Endodermal cell (in vitro differentiated cells): ENCODE data around the gene ZNF189. TPM values are rescaled to one million over a fixed set of nuclear protein-coding genes. Genes with fewer than 3 reads are reported as not detected.

ENCODE experiments used
- DNase-seq: peaks from one replicate; pipeline ENCODE4 v3.0.0-alpha.2; 2017
- H3K27ac ChIP-seq: 2 replicates; pipeline ENCODE4 v1.5.1; 2013; ENCODE audit warnings: mild to moderate bottlenecking, low read depth, low read length, moderate library complexity
- H3K27me3 ChIP-seq: 2 replicates; pipeline ENCODE4 v1.6.1; 2013; ENCODE audit warnings: mild to moderate bottlenecking, low read length, moderate library complexity; ENCODE audit not compliant: insufficient read depth, control insufficient read depth, poor library complexity, severe bottlenecking
- H3K36me3 ChIP-seq: 2 replicates; pipeline ENCODE4 v1.7.0; 2013; ENCODE audit warnings: mild to moderate bottlenecking, low read length, moderate library complexity; ENCODE audit not compliant: control insufficient read depth, insufficient read depth
- H3K4me1 ChIP-seq: one replicate; pipeline ENCODE4 v1.7.0; 2013; ENCODE audit warnings: low read length; ENCODE audit not compliant: control insufficient read depth, insufficient read depth
- H3K4me3 ChIP-seq: 2 replicates; pipeline ENCODE4 v1.5.1; 2013; ENCODE audit warnings: mild to moderate bottlenecking, low read length, moderate library complexity
- H3K9ac ChIP-seq: 2 replicates; pipeline ENCODE4 v1.6.1; 2013; ENCODE audit warnings: mild to moderate bottlenecking, low read length, moderate library complexity; ENCODE audit not compliant: poor library complexity, severe bottlenecking; ENCODE audit errors: extremely low read depth
- H3K9me3 ChIP-seq: 2 replicates; pipeline ENCODE4 v1.6.1; 2013; ENCODE audit warnings: mild to moderate bottlenecking, low read length, moderate library complexity; ENCODE audit not compliant: control insufficient read depth
- H3K27ac Mint-ChIP-seq: 2 replicates; pipeline ENCODE4 v1.8.0; 2020; ENCODE audit warnings: mixed read lengths
- H3K27me3 Mint-ChIP-seq: 2 replicates; pipeline ENCODE4 v1.8.0; 2021; ENCODE audit warnings: mild to moderate bottlenecking, mixed read lengths; ENCODE audit not compliant: insufficient read depth
- H3K36me3 Mint-ChIP-seq: 2 replicates; pipeline ENCODE4 v1.8.0; 2020; ENCODE audit warnings: low read depth, mixed read lengths
- H3K4me1 Mint-ChIP-seq: 2 replicates; pipeline ENCODE4 v1.8.0; 2020; ENCODE audit warnings: mixed read lengths
- H3K4me3 Mint-ChIP-seq: 2 replicates; pipeline ENCODE4 v1.8.0; 2020; ENCODE audit warnings: mild to moderate bottlenecking, moderate library complexity, mixed read lengths
- H3K9me3 Mint-ChIP-seq: 2 replicates; pipeline ENCODE4 v1.8.0; 2020; ENCODE audit warnings: mild to moderate bottlenecking, mixed read lengths
- WGBS, 2 experiments: methylation state at CpG; one replicate each; pipeline versions ENCODE4 v1.1.5 to v1.1.7; 2013; ENCODE audit warnings: missing lambda C conversion rate in 2 of 2, mixed read lengths in 1 of 2; ENCODE audit not compliant: insufficient coverage in 1 of 2, insufficient read length in 1 of 2; 5-methylcytosine and 5-hydroxymethylcytosine counted together
- total RNA-seq, 2 donors: library from RNA; stranded (reverse); fragmentation: NEBNext Ultra II Directional in 1 of 2; extraction: Animal tissue kit (Norgen Biotek cat#: 25700) in 1 of 2; gene quantifications; 2 replicates in 1 of 2; 3 replicates in 1 of 2; pipeline ENCODE4 v1.2.1, GENCODE V29; 2021
- TF ChIP-seq, protein P1 (sequence below): fragments of 200-600 bp; sonication (generic); conservative IDR thresholded peaks from 2 replicates; pipeline ENCODE4 v1.5.0; 2021; ENCODE audit warnings: antibody characterized with exemption, mild to moderate bottlenecking

The ZNF189 gene
- total RNA-seq, 2 donors from 2014 or later, result 16.0 to 20.5 TPM

DNA sequence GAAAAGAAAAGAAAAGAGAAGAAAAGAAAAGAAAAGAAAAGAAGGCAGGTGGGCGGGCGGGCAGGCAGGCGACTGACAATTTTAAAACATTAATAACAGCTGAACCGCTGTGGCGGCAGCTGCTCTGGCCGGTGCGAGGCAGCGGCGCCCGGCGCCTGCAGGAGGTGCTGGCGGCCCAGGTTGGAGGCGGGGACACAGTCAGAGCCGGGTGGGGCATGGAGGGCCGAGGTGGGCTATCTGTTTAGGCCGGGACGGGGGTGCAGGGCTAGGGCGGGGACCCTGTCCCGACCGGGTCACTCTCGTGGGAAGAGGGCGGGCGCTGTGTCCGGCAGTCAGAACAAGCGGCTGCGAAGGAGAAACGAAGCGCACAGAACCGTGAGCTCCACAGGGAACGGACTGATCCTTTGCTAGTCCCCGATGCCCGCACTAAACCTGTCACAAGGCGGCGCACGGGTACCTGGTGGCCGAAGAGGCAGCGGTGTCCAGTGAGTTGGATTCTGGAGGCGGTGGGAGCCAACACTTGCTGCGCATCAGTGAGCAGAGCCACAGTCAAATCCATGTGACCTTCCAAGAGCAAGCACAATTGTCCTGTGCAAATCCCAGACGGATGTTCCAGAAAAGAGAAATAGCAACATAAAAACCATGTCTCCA, 50.5 kb downstream of the ZNF189 start:
- Histone ChIP-seq H3K27me3 (no peaks in the 10 kb centered on the region), H3K36me3 (no peaks in the 10 kb centered on the region), H3K4me3 (peak overlapping the region; percentile 84), H3K27ac (no peak overlapping the region), H3K4me1 (no peaks in the 10 kb centered on the region), H3K9ac (no peak overlapping the region), H3K9me3 (peaks cover 9% of the 10 kb centered on the region)
- TF ChIP-seq, protein P1, sequence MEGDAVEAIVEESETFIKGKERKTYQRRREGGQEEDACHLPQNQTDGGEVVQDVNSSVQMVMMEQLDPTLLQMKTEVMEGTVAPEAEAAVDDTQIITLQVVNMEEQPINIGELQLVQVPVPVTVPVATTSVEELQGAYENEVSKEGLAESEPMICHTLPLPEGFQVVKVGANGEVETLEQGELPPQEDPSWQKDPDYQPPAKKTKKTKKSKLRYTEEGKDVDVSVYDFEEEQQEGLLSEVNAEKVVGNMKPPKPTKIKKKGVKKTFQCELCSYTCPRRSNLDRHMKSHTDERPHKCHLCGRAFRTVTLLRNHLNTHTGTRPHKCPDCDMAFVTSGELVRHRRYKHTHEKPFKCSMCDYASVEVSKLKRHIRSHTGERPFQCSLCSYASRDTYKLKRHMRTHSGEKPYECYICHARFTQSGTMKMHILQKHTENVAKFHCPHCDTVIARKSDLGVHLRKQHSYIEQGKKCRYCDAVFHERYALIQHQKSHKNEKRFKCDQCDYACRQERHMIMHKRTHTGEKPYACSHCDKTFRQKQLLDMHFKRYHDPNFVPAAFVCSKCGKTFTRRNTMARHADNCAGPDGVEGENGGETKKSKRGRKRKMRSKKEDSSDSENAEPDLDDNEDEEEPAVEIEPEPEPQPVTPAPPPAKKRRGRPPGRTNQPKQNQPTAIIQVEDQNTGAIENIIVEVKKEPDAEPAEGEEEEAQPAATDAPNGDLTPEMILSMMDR, result peak; percentile 89
- H3K4me3 Mint-ChIP-seq, result peak overlapping the region; percentile 69
- peak; percentile 96 for DNase-seq
- WGBS, 2 experiments, result 3 to 4% methylated on average over 23 to 40 of the region's 40 CpGs
- H3K36me3 Mint-ChIP-seq, result no peaks in the 10 kb centered on the region
- H3K27ac Mint-ChIP-seq, result peak overlapping the region; percentile 80
- H3K9me3 Mint-ChIP-seq, result peaks cover 23% of the 10 kb centered on the region
- H3K4me1 Mint-ChIP-seq, result peaks cover 1% of the 10 kb centered on the region
- peaks cover 2% of the 10 kb centered on the region for H3K27me3 Mint-ChIP-seq

DNA sequence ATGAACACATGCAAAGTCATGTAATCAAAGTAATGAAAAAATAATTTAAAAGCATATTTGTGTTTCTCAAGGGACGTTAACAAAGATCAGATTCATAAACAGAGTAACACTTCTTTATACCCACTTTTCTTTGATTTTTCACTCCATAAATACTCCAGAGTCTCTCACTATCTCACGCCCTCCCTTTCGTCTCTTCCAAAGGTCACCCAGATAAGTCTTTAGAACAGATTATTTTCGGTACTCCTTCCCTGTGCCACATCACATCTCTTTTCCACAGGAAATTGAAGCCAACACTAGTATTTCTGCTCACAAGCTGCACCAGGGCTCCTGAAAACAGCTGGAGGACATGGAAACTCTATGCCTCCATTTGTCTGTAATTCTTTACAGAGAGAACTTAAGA, 52.3 kb downstream of the ZNF189 start:
- Histone ChIP-seq H3K4me3 (no peak overlapping the region), H3K36me3 (no peaks in the 10 kb centered on the region), H3K9ac (no peak overlapping the region), H3K9me3 (peaks cover 9% of the 10 kb centered on the region), H3K4me1 (no peaks in the 10 kb centered on the region), H3K27ac (no peak overlapping the region), H3K27me3 (no peaks in the 10 kb centered on the region)
- TF ChIP-seq, protein P1, result no peak
- no peak for DNase-seq
- Mint-ChIP-seq H3K36me3 (no peaks in the 10 kb centered on the region), H3K27me3 (no peaks in the 10 kb centered on the region), H3K4me1 (peaks cover 1% of the 10 kb centered on the region), H3K9me3 (peaks cover 23% of the 10 kb centered on the region), H3K4me3 (no peak overlapping the region), H3K27ac (no peak overlapping the region)
- 67% methylated on average over 3 to 4 of the region's 4 CpGs for WGBS, 2 experiments

DNA sequence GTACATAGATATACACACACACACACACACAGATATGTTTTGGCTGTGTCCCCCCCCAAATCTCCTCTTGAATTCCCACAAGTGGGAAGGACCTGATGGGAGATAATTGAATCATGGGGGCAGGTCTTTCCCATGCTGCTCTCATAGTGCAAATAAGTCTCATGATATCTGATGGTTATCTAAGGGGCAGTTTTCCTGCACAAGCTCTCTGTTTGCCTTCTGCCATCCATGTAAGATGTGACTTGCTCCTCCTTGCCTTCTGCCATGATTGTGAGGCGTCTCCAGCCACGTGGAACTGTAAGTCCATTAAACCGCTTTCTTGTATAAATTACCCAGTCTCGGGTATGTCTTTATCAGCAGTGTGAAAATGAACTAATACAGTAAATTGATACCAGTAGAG, 52.8 kb downstream of the ZNF189 start:
- H3K9me3 ChIP-seq, result peaks cover 9% of the 10 kb centered on the region
- H3K27me3 ChIP-seq, result no peaks in the 10 kb centered on the region
- H3K4me3 ChIP-seq, result no peak overlapping the region
- H3K9ac ChIP-seq, result no peak overlapping the region
- Mint-ChIP-seq H3K4me3 (no peak overlapping the region), H3K36me3 (no peaks in the 10 kb centered on the region), H3K4me1 (peaks cover 1% of the 10 kb centered on the region), H3K27ac (no peak overlapping the region), H3K27me3 (no peaks in the 10 kb centered on the region), H3K9me3 (peaks cover 23% of the 10 kb centered on the region)
- TF ChIP-seq, protein P1, result no peak
- 85 to 91% methylated on average over 4 of the region's 4 CpGs for WGBS, 2 experiments
- no peaks in the 10 kb centered on the region for H3K36me3 ChIP-seq
- DNase-seq, result no peak
- H3K4me1 ChIP-seq, result no peaks in the 10 kb centered on the region
- no peak overlapping the region for H3K27ac ChIP-seq
